Endothelial cell of umbilical vein (primary cell): ENCODE measurements around the gene IQSEC3. TPM values are rescaled to one million over a fixed set of nuclear protein-coding genes. Genes with fewer than 3 reads are reported as not detected.

Source experiments
- BruUV-seq: library from RNA; stranded (reverse); fragments of 400-500 nt; replicated peaks from 2 replicates; lab custom pipeline; 2021; lab: Mats Ljungman, UMichigan
- CTCF ChIA-PET: fragments of 300-600, 350-600 bp; sonication (Branson Sonifier 250); formaldehyde crosslinking; loops from one replicate; lab custom pipeline; 2021; ENCODE audit warnings: antibody characterized with exemption, inconsistent platforms; lab: Charles Lee
- POLR2A ChIA-PET: fragments of 300-600, 350-600 bp; sonication (Branson Sonifier 250); formaldehyde crosslinking; loops from one replicate; lab custom pipeline; 2021; ENCODE audit warnings: antibody characterized with exemption, inconsistent platforms; lab: Charles Lee
- DNase-seq: peaks from one replicate; pipeline ENCODE4 v3.0.0-alpha.2; 2011; ENCODE audit warnings: low read depth, low spot score
- FAIRE-seq: peaks from 2 replicates; lab custom pipeline; 2011; peaks lifted over from hg19 to GRCh38; lab: Jason Lieb, UNC
- H2AFZ ChIP-seq: 2 replicates; pipeline ENCODE4 v1.6.0; 2012; ENCODE audit warnings: low read depth, low read length, control low read depth, inconsistent platforms
- H3K27ac ChIP-seq: 2 replicates; pipeline ENCODE4 v1.5.1; 2011; ENCODE audit warnings: low read depth, mild to moderate bottlenecking, control low read depth, low read length, moderate library complexity; ENCODE audit not compliant: insufficient read depth
- H3K27me3 ChIP-seq, 2 experiments: 2 replicates each; pipeline versions ENCODE4 v1.6.0 to v1.6.1; 2011; ENCODE audit warnings: low read length in 2 of 2, mixed read lengths in 1 of 2; ENCODE audit not compliant: control insufficient read depth in 2 of 2, insufficient read depth in 2 of 2
- H3K36me3 ChIP-seq, 2 experiments: 2 replicates in 1 of 2; 3 replicates in 1 of 2; pipeline ENCODE4 v1.5.1; 2011; ENCODE audit warnings: low read length in 2 of 2, mild to moderate bottlenecking in 1 of 2, moderate library complexity in 1 of 2; ENCODE audit not compliant: control insufficient read depth in 2 of 2, insufficient read depth in 2 of 2; ENCODE audit errors: extremely low read depth in 1 of 2
- H3K4me1 ChIP-seq: 3 replicates; pipeline ENCODE4 v1.5.1; 2011; ENCODE audit warnings: mild to moderate bottlenecking, low read length; ENCODE audit not compliant: control insufficient read depth, insufficient read depth; ENCODE audit errors: extremely low read depth
- H3K4me2 ChIP-seq: 2 replicates; pipeline ENCODE4 v1.6.1; 2011; ENCODE audit warnings: low read length, control low read depth, mixed read lengths; ENCODE audit not compliant: insufficient read depth
- H3K4me3 ChIP-seq, 3 experiments: fragments of 200-600 bp in 1 of 3; sonication (generic), shearing (Covaris generic) in 1 of 3; replicated peaks in 1 of 3; 2 replicates each; pipeline ENCODE4 v1.5.1; 2011 to 2016; ENCODE audit warnings: control low read depth in 3 of 3, low read length in 3 of 3, mild to moderate bottlenecking in 2 of 3, inconsistent platforms in 1 of 3, low read depth in 1 of 3, moderate library complexity in 1 of 3; ENCODE audit not compliant: insufficient read depth in 1 of 3
- H3K79me2 ChIP-seq: 2 replicates; pipeline ENCODE4 v1.6.0; 2012; ENCODE audit warnings: low read length, inconsistent platforms; ENCODE audit not compliant: control insufficient read depth, insufficient read depth
- H3K9ac ChIP-seq: replicated peaks from 2 replicates; pipeline ENCODE3; 2011; ENCODE audit warnings: low read length, control low read depth; ENCODE audit not compliant: insufficient read depth; ENCODE audit errors: extremely low read depth
- H3K9me1 ChIP-seq: replicated peaks from 3 replicates; pipeline ENCODE4 v1.6.0; 2011; ENCODE audit warnings: mild to moderate bottlenecking, low read length; ENCODE audit not compliant: control insufficient read depth, insufficient read depth; ENCODE audit errors: extremely low read depth
- H3K9me3 ChIP-seq: replicated peaks from 2 replicates; pipeline ENCODE4 v1.5.1; 2012; ENCODE audit warnings: low read length, inconsistent platforms; ENCODE audit not compliant: control insufficient read depth, insufficient read depth
- H4K20me1 ChIP-seq: replicated peaks from 2 replicates; pipeline ENCODE3; 2011; ENCODE audit warnings: mild to moderate bottlenecking, low read length; ENCODE audit not compliant: control insufficient read depth, insufficient read depth; ENCODE audit errors: extremely low read depth
- EZH2 ChIP-seq: IDR thresholded peaks from 2 replicates; pipeline ENCODE4 v1.6.1; 2012; ENCODE audit warnings: borderline replicate concordance, low read depth, mild to moderate bottlenecking, moderate library complexity, low read length, inconsistent platforms; ENCODE audit not compliant: severe bottlenecking
- FOS ChIP-seq: IDR thresholded peaks from 2 replicates; pipeline ENCODE4 v1.6.1; 2011; ENCODE audit warnings: mild to moderate bottlenecking, low read length, moderate library complexity, borderline replicate concordance; ENCODE audit not compliant: insufficient read depth
- GATA2 ChIP-seq: IDR thresholded peaks from 2 replicates; pipeline ENCODE4 v1.7.0; 2011; ENCODE audit warnings: low read depth, mild to moderate bottlenecking, moderate library complexity, mixed read lengths, low read length; ENCODE audit not compliant: insufficient read length, insufficient read depth
- JUN ChIP-seq: IDR thresholded peaks from 2 replicates; pipeline ENCODE4 v1.6.1; 2011; ENCODE audit warnings: borderline replicate concordance, low read depth; ENCODE audit not compliant: insufficient read length, insufficient read depth
- MYC ChIP-seq: IDR thresholded peaks from one replicate; pipeline ENCODE4 v1.6.1; 2011; ENCODE audit warnings: mild to moderate bottlenecking, low read depth, low read length
- POLR2A ChIP-seq: IDR thresholded peaks from 2 replicates; pipeline ENCODE4 v1.6.1; 2012; ENCODE audit warnings: low read depth, mild to moderate bottlenecking, control low read depth, low read length
- POLR2AphosphoS5 ChIP-seq: IDR thresholded peaks from 2 replicates; pipeline ENCODE4 v1.6.1; 2012; ENCODE audit warnings: low read depth, mild to moderate bottlenecking, control low read depth, low read length, moderate library complexity; ENCODE audit not compliant: insufficient read depth
- dilution Hi-C: fragments of 300-500 bp; cut with MboI; formaldehyde crosslinking; loops from one replicate; pipeline ENCODE4 v1.15.0; 2019; ENCODE audit warnings: low sequenced_read_pairs; ENCODE audit not compliant: extremely low pct_ligation_motif_present
- intact Hi-C: fragments of 100-400 bp; cut with micrococcal nuclease; formaldehyde crosslinking; loops from one replicate; pipeline ENCODE4 v1.10.0; 2022
- polyA plus RNA-seq, 4 experiments: library from polyadenylated mRNA; depleted of rRNA in 3 of 4; stranded (reverse) in 3 of 4; unstranded in 1 of 4; fragments of >200 nt; gene quantifications; 2 replicates each; pipeline versions ENCODE4 v1.2.1 to v1.2.3, GENCODE V29; 2011 to 2012; ENCODE audit warnings: missing spikeins in 1 of 4
- total RNA-seq: library from RNA; stranded (reverse); gene quantifications from 2 replicates; pipeline ENCODE4 v1.2.3, GENCODE V29; 2021
- TF ChIP-seq, protein P1 (sequence below): IDR thresholded peaks from 2 replicates; pipeline ENCODE4 v1.6.1; 2011; ENCODE audit not compliant: insufficient read depth, insufficient read length
- TF ChIP-seq, protein P2 (sequence below), 2 donors: IDR thresholded peaks; 1 replicate in 1 of 2; 2 replicates in 1 of 2; pipeline ENCODE4 v1.5.1; 2011; ENCODE audit warnings: low read length in 2 of 2, mild to moderate bottlenecking in 2 of 2, moderate library complexity in 2 of 2, control low read depth in 1 of 2, inconsistent platforms in 1 of 2, low read depth in 1 of 2; ENCODE audit not compliant: insufficient read depth in 1 of 2; ENCODE audit errors: extremely low read depth in 1 of 2

The IQSEC3 gene
- total and polyA plus RNA-seq, 2 donors (not counting 3 experiments of a cell fraction or from before 2014, with no cell fraction given) = not detected

DNA sequence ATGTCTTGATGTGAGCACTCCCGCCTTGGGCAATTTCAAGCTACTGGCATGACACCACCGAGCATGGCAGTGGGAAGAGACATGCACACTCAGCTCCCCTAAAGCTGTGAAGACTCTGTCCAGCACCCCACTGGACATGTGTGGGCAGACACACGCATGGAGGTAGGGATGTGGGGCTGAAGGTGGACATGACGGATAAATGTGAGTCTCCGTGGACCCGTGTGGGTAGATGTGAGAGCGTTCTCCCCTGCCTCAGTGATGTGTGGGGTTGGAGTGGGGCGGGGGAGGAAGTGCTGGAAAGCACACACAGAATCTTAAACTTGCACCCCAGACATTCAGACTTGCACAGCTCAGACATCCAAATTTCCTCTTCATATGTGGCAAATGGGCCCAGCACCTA lies 134.8 kb downstream of the IQSEC3 start:
- ChIA-PET POLR2A (no interaction called here), CTCF (interaction anchor here (0.8 kb wide), 1 partner anchor 12 kb away, joined by 3 read pairs; no protein-coding TSS in a partner anchor)
- Histone ChIP-seq H3K9me3 (no peaks in the 10 kb centered on the region), H3K9ac (no peak overlapping the region), H3K79me2 (no peaks in the 10 kb centered on the region), H2AFZ (no peak overlapping the region), H4K20me1 (no peaks in the 10 kb centered on the region), H3K27ac (no peak overlapping the region), H3K27me3 (peaks cover 13 to 18% of the 10 kb centered on the region in 2 experiments), H3K4me3 (no peak overlapping the region), H3K9me1 (no peaks in the 10 kb centered on the region), H3K36me3 (no peaks in the 10 kb centered on the region), H3K4me2 (no peak overlapping the region), H3K4me1 (no peaks in the 10 kb centered on the region)
- TF ChIP-seq, protein P1, sequence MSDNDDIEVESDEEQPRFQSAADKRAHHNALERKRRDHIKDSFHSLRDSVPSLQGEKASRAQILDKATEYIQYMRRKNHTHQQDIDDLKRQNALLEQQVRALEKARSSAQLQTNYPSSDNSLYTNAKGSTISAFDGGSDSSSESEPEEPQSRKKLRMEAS = no peak
- TF ChIP-seq FOS (no peak), MYC (no peak), EZH2 (no peak), GATA2 (no peak), POLR2A (no peak), JUN (no peak), POLR2AphosphoS5 (no peak)
- TF ChIP-seq, protein P2, sequence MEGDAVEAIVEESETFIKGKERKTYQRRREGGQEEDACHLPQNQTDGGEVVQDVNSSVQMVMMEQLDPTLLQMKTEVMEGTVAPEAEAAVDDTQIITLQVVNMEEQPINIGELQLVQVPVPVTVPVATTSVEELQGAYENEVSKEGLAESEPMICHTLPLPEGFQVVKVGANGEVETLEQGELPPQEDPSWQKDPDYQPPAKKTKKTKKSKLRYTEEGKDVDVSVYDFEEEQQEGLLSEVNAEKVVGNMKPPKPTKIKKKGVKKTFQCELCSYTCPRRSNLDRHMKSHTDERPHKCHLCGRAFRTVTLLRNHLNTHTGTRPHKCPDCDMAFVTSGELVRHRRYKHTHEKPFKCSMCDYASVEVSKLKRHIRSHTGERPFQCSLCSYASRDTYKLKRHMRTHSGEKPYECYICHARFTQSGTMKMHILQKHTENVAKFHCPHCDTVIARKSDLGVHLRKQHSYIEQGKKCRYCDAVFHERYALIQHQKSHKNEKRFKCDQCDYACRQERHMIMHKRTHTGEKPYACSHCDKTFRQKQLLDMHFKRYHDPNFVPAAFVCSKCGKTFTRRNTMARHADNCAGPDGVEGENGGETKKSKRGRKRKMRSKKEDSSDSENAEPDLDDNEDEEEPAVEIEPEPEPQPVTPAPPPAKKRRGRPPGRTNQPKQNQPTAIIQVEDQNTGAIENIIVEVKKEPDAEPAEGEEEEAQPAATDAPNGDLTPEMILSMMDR (IDR thresholded peaks at IDR 0.05; ENCODE audit: extremely low read depth in 1 of 2, insufficient read depth in 1 of 2, low read depth in 1 of 2, low read length in 2 of 2) = no peak
- BruUV-seq = no TSS peak
- intact Hi-C loops (no loop called here), dilution Hi-C loops (no loop called here)
- FAIRE-seq (no peak), DNase-seq (no peak)
